BLaER1 treated with 17β-estradiol and CSF1 and Interleukin-3, amounts not matched to agents 10 nM and 100 nM (cell line): ENCODE data around the gene CELA2B.
"Not testable (repeated sequence)": the region's sequence is repeated elsewhere in the genome, so short reads cannot be mapped to it uniquely, and the experiment has no call there.

Experiments used
- H3K27ac ChIP-seq, 11 experiments: shearing (Covaris generic); formaldehyde crosslinking; 2 replicates each; pipeline ENCODE4 v1.8.1; 2022
- H3K27me3 ChIP-seq, 11 experiments: shearing (Covaris generic); formaldehyde crosslinking; 2 replicates each; pipeline ENCODE4 v1.8.1; 2022
- H3K36me3 ChIP-seq, 11 experiments: shearing (Covaris generic); formaldehyde crosslinking; 2 replicates each; pipeline ENCODE4 v1.8.1; 2022
- H3K4me1 ChIP-seq, 10 experiments: shearing (Covaris generic); formaldehyde crosslinking; 2 replicates each; pipeline ENCODE4 v1.8.1; 2022
- H3K4me2 ChIP-seq, 11 experiments: shearing (Covaris generic); formaldehyde crosslinking; 2 replicates each; pipeline ENCODE4 v1.8.1; 2022
- H3K4me3 ChIP-seq, 10 experiments: shearing (Covaris generic); formaldehyde crosslinking; 2 replicates each; pipeline ENCODE4 v1.8.1; 2022
- H3K9ac ChIP-seq, 11 experiments: shearing (Covaris generic); formaldehyde crosslinking; 2 replicates each; pipeline ENCODE4 v1.8.1; 2022
- H3K9me3 ChIP-seq, 11 experiments: shearing (Covaris generic); formaldehyde crosslinking; replicated peaks in 1 of 11; 2 replicates each; pipeline ENCODE4 v1.8.1; 2022
- H4K20me1 ChIP-seq, 11 experiments: shearing (Covaris generic); formaldehyde crosslinking; 2 replicates each; pipeline ENCODE4 v1.8.1; 2022
- Cebpa-rat ChIP-seq, 11 experiments: shearing (Covaris generic); IDR thresholded peaks; 2 replicates each; pipeline ENCODE4 v1.8.1; 2022

Gene CELA2B

DNA sequence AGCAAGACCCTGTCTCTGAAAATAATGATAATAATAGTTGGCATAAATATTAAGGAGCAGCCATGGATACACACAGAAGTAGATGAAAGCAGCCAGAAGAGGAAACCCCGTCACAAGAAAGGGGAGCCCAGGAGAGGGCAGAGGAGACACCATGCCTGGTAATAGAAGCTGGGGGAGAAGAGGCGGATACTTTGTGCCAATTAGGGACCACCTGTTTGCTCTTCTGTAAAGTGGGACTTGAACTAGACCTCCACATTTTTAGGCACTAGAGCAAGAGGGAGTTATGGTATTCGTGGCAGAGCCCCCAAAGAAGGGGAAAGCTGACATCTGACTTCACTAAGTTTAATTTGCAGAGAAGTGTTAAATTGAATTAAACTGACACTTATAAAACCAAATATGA lies 12.5 kb downstream of the CELA2B start:
- Histone ChIP-seq H3K4me1 (peaks cover 0 to 13% (median 10%) of the 10 kb centered on the region in 10 experiments; a peak in 12 of 20 replicates), H3K4me2 (no peak overlapping the region), H3K4me3 (no peak overlapping the region), H3K9me3 (no peaks in the 10 kb centered on the region), H3K27ac (no peak overlapping the region), H3K9ac (no peak overlapping the region), H3K27me3 (no peaks in the 10 kb centered on the region), H4K20me1 (no peaks in the 10 kb centered on the region; a peak in 1 of 22 replicates), H3K36me3 (peaks cover 2 to 47% (median 16%) of the 10 kb centered on the region in 11 experiments; a peak in 20 of 22 replicates)
- no peak for TF ChIP-seq Cebpa-rat (IDR thresholded peaks at IDR 0.05)

DNA sequence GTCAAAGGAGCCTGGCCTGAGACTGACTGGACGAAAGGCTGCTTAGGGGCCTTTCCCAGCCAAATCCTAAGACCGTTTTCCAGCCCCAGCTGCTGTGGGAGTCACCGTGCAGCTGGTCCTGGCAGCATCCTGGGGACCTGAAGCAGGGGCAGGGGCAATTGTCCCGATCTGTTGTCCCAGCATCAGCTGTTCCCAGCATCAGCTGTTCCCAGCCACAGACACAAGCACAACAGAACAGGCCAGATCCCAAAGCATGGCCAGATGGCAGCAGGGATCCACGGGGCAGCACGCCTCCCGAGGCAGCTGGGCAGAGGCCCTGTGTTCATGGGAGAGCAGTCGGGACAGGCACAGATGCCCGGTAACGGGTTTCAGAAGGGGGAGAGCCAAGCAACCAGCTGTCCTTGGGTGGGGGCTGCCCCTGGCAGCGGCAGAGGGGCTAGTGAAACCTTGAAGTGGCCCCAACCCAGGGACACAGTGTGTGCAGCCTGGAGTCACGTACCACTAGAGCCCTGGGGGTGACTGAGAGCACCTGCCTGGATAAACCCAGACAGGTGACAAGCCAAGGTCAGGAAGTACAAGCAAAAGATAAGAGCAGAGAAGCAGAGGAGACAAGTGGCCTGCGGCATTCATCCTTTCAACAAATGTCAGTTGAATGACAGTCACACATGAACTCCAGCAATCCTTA lies 13.3 kb downstream of the CELA2B start:
- no peak overlapping the region for H3K27ac ChIP-seq
- peaks cover 11 to 55% (median 24%) of the 10 kb centered on the region in 11 experiments; a peak in 21 of 22 replicates for H3K36me3 ChIP-seq
- no peaks in the 10 kb centered on the region for H3K9me3 ChIP-seq
- no peaks in the 10 kb centered on the region; a peak in 1 of 22 replicates for H4K20me1 ChIP-seq
- H3K4me3 ChIP-seq = no peak overlapping the region
- no peak overlapping the region for H3K4me2 ChIP-seq
- TF ChIP-seq Cebpa-rat (IDR thresholded peaks at IDR 0.05) = no peak
- H3K4me1 ChIP-seq = peaks cover 0 to 13% (median 10%) of the 10 kb centered on the region in 10 experiments; a peak in 12 of 20 replicates
- H3K27me3 ChIP-seq = no peaks in the 10 kb centered on the region
- H3K9ac ChIP-seq = no peak overlapping the region

- peaks cover 15 to 61% (median 33%) of the 10 kb centered on the region in 11 experiments; a peak in 21 of 22 replicates for H3K36me3 ChIP-seq
- not testable (repeated sequence) for H4K20me1 ChIP-seq, H3K27ac ChIP-seq, H3K4me3 ChIP-seq, H3K27me3 ChIP-seq, H3K9me3 ChIP-seq
- peak overlapping the region in 1 of 11 experiments; percentile 43; a peak in 2 of 22 replicates for H3K9ac ChIP-seq
- H3K4me2 ChIP-seq = peak overlapping the region in 3 of 11 experiments; percentile 1 to 21 (median 12); a peak in 3 of 22 replicates
- peaks cover 0 to 13% (median 10%) of the 10 kb centered on the region in 10 experiments; a peak in 12 of 20 replicates for H3K4me1 ChIP-seq
Observed at GRCh38 chr1:15491010-15491409, 15.1 kb downstream of the CELA2B start.

- Histone ChIP-seq H3K9me3 (peaks cover 0 to 2% (median under 1%) of the 10 kb centered on the region in 11 experiments; a peak in 16 of 22 replicates), H4K20me1 (no peaks in the 10 kb centered on the region; a peak in 1 of 22 replicates), H3K36me3 (peaks cover 20 to 63% (median 32%) of the 10 kb centered on the region in 11 experiments; a peak in 21 of 22 replicates), H3K4me3 (no peak overlapping the region), H3K27ac (no peak overlapping the region), H3K4me2 (no peak overlapping the region), H3K9ac (no peak overlapping the region), H3K27me3 (no peaks in the 10 kb centered on the region), H3K4me1 (peaks cover 0 to 13% (median 10%) of the 10 kb centered on the region in 10 experiments; a peak in 12 of 20 replicates)
- TF ChIP-seq Cebpa-rat (IDR thresholded peaks at IDR 0.05) = no peak
Observed at GRCh38 chr1:15492596-15492995, 16.7 kb downstream of the CELA2B start.

DNA sequence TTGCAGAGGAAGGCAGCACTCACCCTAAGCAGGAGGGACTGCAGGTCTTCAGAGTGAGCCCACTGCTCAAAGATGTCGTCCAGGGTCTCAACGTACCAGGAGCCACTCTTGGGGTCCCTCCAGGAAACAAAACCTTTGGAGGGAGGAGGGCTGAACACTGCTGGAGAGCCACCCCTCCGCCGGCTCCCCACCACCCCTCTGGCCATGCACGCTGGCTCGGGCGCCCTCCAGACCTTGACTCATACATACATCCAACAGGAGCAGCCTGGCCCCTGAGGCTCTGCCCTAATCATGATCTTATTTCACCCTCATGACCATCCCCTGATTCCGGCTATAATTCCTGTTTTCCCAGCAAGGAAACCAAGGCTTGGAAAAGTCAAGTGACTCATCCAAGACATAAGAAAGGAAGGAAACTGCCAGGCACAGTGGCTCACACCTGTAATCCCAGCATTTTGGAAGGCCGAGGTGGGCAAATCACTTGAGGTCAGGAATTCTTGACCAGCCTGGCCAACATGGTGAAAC lies 18.0 kb downstream of the CELA2B start:
- no peaks in the 10 kb centered on the region for H3K27me3 ChIP-seq
- H3K4me2 ChIP-seq = no peak overlapping the region
- no peak overlapping the region for H3K27ac ChIP-seq
- TF ChIP-seq Cebpa-rat (IDR thresholded peaks at IDR 0.05) = no peak
- H3K9ac ChIP-seq = no peak overlapping the region
- no peaks in the 10 kb centered on the region; a peak in 1 of 22 replicates for H4K20me1 ChIP-seq
- H3K36me3 ChIP-seq = peaks cover 20 to 75% (median 42%) of the 10 kb centered on the region in 11 experiments
- peaks cover 0 to 13% (median 10%) of the 10 kb centered on the region in 10 experiments; a peak in 12 of 20 replicates for H3K4me1 ChIP-seq
- no peak overlapping the region for H3K4me3 ChIP-seq
- peaks cover 6 to 12% (median 9%) of the 10 kb centered on the region in 11 experiments; a peak in 20 of 22 replicates for H3K9me3 ChIP-seq

DNA sequence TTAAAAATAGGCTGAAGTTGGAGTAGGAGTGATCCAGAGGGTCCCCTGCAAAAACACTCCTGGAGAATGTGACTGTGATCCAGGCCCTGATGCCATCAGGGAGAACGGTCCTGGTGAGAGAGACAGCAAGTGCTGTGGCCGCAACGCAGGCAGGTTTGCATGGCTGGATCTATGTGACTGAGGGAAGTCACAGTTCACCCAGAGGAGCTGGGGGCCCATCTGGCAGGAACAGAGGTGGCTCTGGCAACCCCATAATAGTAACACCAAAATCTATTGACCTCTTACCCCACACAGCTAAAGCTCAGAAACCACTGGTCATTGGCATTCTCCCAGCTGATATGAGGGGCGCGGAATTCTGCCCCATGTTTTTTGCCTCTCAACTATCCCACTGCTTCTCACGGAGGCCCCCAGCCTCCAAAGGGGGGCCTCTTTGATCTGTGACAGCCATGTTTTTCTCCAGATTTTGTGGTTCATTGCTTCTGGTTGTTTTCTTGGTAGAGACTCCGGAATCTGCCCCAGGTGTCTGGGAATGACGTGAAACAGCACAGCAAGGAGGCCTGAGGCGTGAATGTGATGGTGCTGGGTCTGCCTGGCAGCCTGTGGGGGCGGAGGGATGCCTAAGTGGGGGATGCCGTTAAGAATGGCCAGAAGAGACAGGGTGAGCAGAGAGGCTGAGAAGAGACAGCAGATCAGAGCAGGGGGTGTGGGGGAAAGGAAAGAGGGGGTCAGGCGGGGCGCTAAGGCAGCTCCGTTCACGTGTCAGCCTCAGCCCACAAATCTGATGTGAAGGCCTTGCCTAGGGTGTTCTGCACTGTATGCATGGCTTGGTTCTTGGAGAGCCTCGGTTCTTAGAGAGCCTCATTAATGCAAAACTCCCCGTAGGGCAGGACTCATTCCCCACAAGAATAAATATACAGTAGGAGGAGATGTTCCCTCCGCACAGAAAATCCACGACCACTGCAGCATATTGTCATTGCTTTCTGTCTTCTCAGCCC lies 24.6 kb downstream of the CELA2B start:
- H3K4me1 ChIP-seq = peaks cover 9 to 17% (median 12%) of the 10 kb centered on the region in 10 experiments; a peak in 18 of 20 replicates
- peaks cover 0 to 13% (median 0%) of the 10 kb centered on the region in 11 experiments; a peak in 2 of 22 replicates for H4K20me1 ChIP-seq
- no peak overlapping the region for H3K4me3 ChIP-seq
- no peak overlapping the region for H3K4me2 ChIP-seq
- no peaks in the 10 kb centered on the region for H3K27me3 ChIP-seq
- peaks cover 9 to 78% (median 47%) of the 10 kb centered on the region in 11 experiments; a peak in 20 of 22 replicates for H3K36me3 ChIP-seq
- no peak overlapping the region for H3K27ac ChIP-seq
- H3K9ac ChIP-seq = no peak overlapping the region
- no peak for TF ChIP-seq Cebpa-rat (IDR thresholded peaks at IDR 0.05)
- peaks cover 6 to 12% (median 9%) of the 10 kb centered on the region in 11 experiments; a peak in 20 of 22 replicates for H3K9me3 ChIP-seq

GRCh38 chr1:15501208-15502032 lies 25.5 kb downstream of the CELA2B start:
- no peak for TF ChIP-seq Cebpa-rat (IDR thresholded peaks at IDR 0.05)
- peaks cover 6 to 12% (median 9%) of the 10 kb centered on the region in 11 experiments; a peak in 20 of 22 replicates for H3K9me3 ChIP-seq
- peaks cover 9 to 17% (median 12%) of the 10 kb centered on the region in 10 experiments; a peak in 18 of 20 replicates for H3K4me1 ChIP-seq
- no peaks in the 10 kb centered on the region for H3K27me3 ChIP-seq
- H3K4me3 ChIP-seq = no peak overlapping the region
- no peak overlapping the region for H3K27ac ChIP-seq
- peaks cover 14 to 86% (median 52%) of the 10 kb centered on the region in 11 experiments; a peak in 20 of 22 replicates for H3K36me3 ChIP-seq
- peaks cover 0 to 17% (median 0%) of the 10 kb centered on the region in 11 experiments; a peak in 2 of 22 replicates for H4K20me1 ChIP-seq
- no peak overlapping the region for H3K4me2 ChIP-seq
- H3K9ac ChIP-seq = no peak overlapping the region

GRCh38 chr1:15504436-15504835 lies 28.5 kb downstream of the CELA2B start:
- Histone ChIP-seq H3K27ac (no peak overlapping the region), H3K27me3 (no peaks in the 10 kb centered on the region), H3K9ac (no peak overlapping the region), H4K20me1 (peaks cover 0 to 17% (median 0%) of the 10 kb centered on the region in 11 experiments; a peak in 3 of 22 replicates), H3K9me3 (no peaks in the 10 kb centered on the region), H3K4me1 (peaks cover 9 to 24% (median 13%) of the 10 kb centered on the region in 10 experiments; a peak in 18 of 20 replicates), H3K4me2 (no peak overlapping the region), H3K36me3 (peaks cover 11 to 79% (median 44%) of the 10 kb centered on the region in 11 experiments; a peak in 18 of 22 replicates), H3K4me3 (no peak overlapping the region)
- TF ChIP-seq Cebpa-rat (IDR thresholded peaks at IDR 0.05) = no peak
